GM10248 (cell line): Measurements from ENCODE around the gene FOXG1.

Source experiments
- CTCF ChIA-PET: fragments of 300-600 bp; sonication (Branson Sonifier 250); formaldehyde crosslinking; extraction: SDS; loops from one replicate; lab custom pipeline; 2021; ENCODE audit warnings: antibody characterized with exemption; lab: Yijun Ruan, JAX
- POLR2A ChIA-PET: fragments of 350-650 bp; sonication (Branson Sonifier 250); formaldehyde crosslinking; extraction: SDS; loops from one replicate; lab custom pipeline; 2020; ENCODE audit warnings: antibody characterized with exemption; lab: Yijun Ruan, JAX
- DNase-seq: peaks from one replicate; pipeline ENCODE4 v3.0.0; 2012; ENCODE audit errors: extremely low spot score
- CTCF ChIP-seq: IDR thresholded peaks from 2 replicates; pipeline ENCODE4 v1.5.1; 2012; ENCODE audit warnings: mild to moderate bottlenecking, low read depth; ENCODE audit errors: extremely low read depth, missing control alignments, control extremely low read depth

Gene FOXG1

DNA sequence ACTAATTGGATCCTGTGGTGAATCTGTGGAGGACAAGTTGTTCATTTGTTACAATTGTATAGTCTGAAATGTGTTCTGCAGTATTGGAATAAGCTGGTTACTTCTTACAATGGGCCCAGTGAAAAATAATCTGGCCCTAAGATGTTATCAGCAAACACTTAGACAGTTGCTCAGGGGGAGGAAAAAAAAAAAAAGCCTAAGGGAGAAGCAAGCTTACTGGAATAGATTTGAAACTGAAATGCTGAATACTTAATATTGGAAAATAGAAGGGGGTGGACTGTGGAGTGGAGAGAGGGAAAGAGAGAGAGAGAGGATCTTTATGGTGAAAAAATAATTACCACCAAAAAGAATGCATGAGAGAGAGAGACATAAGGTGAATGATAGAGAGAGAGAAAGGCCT lies 4.0 kb downstream of the FOXG1 start:
- TF ChIP-seq CTCF: no peak
- ChIA-PET CTCF (interaction anchor here (1.0 to 2.7 kb wide), 3 partner anchors 13 to 17 kb away, joined by 3 to 8 read pairs (median 3); no protein-coding TSS in a partner anchor), POLR2A (no interaction called here)
- no peak for DNase-seq

GRCh38 chr14:28771168-28771567 lies 4.6 kb downstream of the FOXG1 start:
- no peak for TF ChIP-seq CTCF
- ChIA-PET POLR2A (no interaction called here), CTCF (interaction anchor here (1.0 to 2.7 kb wide), 2 partner anchors 15 to 18 kb away, joined by 3 to 8 read pairs; no protein-coding TSS in a partner anchor)
- no peak for DNase-seq

- ChIA-PET POLR2A (no interaction called here), CTCF (interaction anchor here (2.2 kb wide), 1 partner anchor 12 kb away, joined by 5 read pairs; no protein-coding TSS in a partner anchor)
- TF ChIP-seq CTCF: no peak
- DNase-seq: no peak
Observed at GRCh38 chr14:28772613-28773012, 6.0 kb downstream of the FOXG1 start.

- ChIA-PET POLR2A (no interaction called here), CTCF (interaction anchor here (1.1 to 2.2 kb wide), 2 partner anchors 9 to 13 kb away, joined by 5 to 6 read pairs; no protein-coding TSS in a partner anchor)
- no peak for DNase-seq
- TF ChIP-seq CTCF: no peak
Observed at GRCh38 chr14:28773176-28773575, 6.6 kb downstream of the FOXG1 start.

- POLR2A ChIA-PET: no interaction called here
- no peak for DNase-seq
- TF ChIP-seq CTCF: peak; percentile 29
- CTCF ChIA-PET: interaction anchor here (0.7 to 2.2 kb wide), 3 partner anchors 9 to 17 kb away, joined by 4 to 6 read pairs (median 5); no protein-coding TSS in a partner anchor
Observed at GRCh38 chr14:28773861-28774691, 7.5 kb downstream of the FOXG1 start.

- ChIA-PET POLR2A (no interaction called here), CTCF (interaction anchor here (0.7 to 2.2 kb wide), 2 partner anchors 14 to 18 kb away, joined by 4 to 5 read pairs; no protein-coding TSS in a partner anchor)
- no peak for TF ChIP-seq CTCF
- no peak for DNase-seq
Observed at GRCh38 chr14:28774764-28775735, 8.5 kb downstream of the FOXG1 start.
